Amniotic epithelial cell (primary cell): ENCODE results near the gene RAB3GAP1.
A peak's percentile ranks its signal among the peaks of the same experiment; 100 is the strongest.
"Not testable (repeated sequence)": the region's sequence is repeated elsewhere in the genome, so short reads cannot be mapped to it uniquely, and the experiment has no call there.

Experiments
- DNase-seq: peaks from one replicate; pipeline ENCODE4 v3.0.0-alpha.2; 2010; ENCODE audit warnings: low read depth

The RAB3GAP1 gene

DNA sequence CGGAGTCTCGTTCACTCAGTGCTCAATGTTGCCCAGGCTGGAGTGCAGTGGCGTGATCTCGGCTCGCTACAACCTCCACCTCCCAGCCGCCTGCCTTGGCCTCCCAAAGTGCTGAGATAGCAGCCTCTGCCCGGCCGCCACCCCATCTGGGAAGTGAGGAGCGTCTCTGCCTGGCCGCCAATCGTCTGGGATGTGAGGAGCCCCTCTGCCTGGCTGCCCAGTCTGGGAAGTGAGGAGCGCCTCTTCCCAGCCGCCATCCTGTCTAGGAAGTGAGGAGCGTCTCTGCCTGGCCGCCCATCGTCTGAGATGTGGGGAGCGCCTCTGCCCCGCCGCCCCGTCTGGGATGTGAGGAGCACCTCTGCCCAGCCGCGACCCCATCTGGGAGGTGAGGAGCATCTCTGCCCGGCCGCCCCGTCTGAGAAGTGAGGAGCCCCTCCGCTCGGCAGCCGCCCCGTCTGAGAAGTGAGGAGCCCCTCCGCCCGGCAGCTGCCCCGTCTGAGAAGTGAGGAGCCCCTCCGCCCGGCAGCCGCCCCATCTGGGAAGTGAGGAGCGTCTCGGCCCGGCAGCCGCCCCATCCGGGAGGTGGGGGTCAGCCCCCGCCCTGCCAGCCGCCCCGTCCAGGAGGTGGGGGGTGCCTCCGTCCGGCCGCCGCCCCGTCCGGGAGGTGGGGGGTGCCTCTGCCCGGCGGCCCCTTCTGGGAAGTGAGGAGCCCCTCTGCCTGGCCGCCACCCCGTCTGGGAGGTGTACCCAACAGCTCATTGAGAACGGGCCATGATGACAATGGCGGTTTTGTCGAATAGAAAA, 53.6 kb downstream of the RAB3GAP1 start:
- DNase-seq: not testable (repeated sequence)

DNA sequence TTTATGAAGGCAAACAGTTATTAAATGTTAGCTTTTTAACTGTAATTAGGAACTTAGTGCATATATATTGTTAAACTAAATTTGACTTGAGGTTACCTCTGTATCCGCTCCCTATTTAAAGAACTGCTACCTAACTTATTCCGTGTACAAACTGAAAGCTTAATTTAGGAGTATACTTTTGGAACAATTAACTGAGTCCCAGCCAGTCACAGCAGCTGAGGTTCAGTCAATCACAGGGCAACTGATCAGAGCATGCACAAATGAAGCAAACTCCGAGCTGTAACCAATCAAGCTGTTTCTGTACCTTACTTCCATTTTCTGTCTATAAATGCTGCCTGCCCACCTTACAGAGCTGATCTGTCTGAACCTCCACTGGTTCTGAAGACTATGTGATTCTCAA, 61.2 kb downstream of the RAB3GAP1 start:
- no peak for DNase-seq

- no peak for DNase-seq
Measured at GRCh38 chr2:135119582-135119981, 67.5 kb downstream of the RAB3GAP1 start.

DNA sequence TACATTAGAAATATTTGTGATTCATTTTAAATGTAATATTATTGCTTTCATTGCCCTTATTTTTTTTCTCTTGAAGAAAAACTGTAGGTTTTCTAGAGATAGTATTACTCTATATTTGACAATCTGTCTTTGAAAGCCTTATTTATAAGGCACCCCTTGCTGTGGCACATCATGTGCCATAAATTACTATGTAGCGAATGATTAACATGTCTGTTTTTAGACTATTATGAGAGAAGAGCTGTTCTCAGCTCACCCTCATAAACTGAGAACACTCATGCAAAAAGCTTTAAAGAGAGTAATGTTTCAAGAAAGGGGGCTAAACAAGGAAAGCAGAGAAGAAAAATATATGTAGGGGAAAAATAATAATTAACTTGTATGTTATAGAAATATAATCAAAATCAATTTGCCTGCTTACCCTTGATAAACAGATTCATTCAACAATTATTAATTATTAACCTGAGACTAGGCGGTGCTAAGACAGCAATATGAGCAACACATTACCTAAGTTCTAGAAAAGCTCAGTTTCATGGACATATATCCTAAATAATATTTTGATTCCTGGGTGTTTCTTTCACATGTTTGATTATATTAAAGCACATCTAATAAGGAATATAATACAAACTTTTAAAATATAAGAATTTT, 69.0 kb downstream of the RAB3GAP1 start:
- DNase-seq: no peak

- DNase-seq: not testable (repeated sequence)
Measured at GRCh38 chr2:135121658-135122039, 69.6 kb downstream of the RAB3GAP1 start.

- DNase-seq: peak; percentile 41
Measured at GRCh38 chr2:135124924-135125886, 73.1 kb downstream of the RAB3GAP1 start.

DNA sequence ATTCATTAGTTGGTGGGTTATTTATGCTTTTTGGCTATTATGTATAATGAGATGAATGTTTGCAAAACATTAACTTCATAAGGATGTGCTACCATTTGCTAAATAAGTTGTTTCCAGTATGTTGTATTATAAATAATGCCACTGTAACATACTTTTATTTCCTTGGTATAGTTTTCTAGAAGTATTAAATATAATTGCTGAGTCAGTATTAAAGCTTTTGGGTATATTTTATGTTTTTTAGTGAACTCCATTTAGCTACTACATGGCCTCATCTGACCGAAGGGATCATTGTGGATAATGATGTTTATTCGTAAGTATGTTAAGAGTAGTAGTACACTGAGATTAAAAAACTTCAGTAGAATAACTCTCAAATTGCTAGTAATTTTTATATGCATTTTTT, 73.8 kb downstream of the RAB3GAP1 start:
- no peak for DNase-seq

- DNase-seq: peak; percentile 9
Measured at GRCh38 chr2:135130751-135131150, 78.7 kb downstream of the RAB3GAP1 start.

GRCh38 chr2:135132314-135132713, 80.2 kb downstream of the RAB3GAP1 start:
- DNase-seq: peak; percentile 78

- DNase-seq: no peak
Measured at GRCh38 chr2:135140606-135141005, 88.5 kb downstream of the RAB3GAP1 start.

DNA sequence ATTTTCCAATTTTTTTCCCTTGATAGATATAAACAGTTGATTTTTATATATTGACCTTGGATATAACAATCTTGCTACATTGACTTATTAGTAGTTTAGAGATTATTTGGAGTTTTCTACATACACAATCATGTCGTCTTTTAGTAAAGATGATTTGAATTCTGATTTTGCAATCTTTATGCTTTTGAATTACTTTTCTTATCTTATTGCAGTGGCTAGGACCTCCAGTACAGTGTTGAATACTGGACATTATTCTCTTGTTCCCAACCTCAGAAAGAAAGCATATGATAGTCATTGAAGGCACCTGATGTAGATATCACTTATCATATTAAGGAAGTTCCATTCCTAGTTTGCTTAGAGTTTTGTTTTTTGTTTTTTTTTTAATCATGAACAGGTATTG, 90.2 kb downstream of the RAB3GAP1 start:
- no peak for DNase-seq

GRCh38 chr2:135144343-135144742, 92.3 kb downstream of the RAB3GAP1 start:
- peak; percentile 39 for DNase-seq

GRCh38 chr2:135149251-135149650, 97.2 kb downstream of the RAB3GAP1 start:
- peak; percentile 79 for DNase-seq

GRCh38 chr2:135150725-135151124, 98.6 kb downstream of the RAB3GAP1 start:
- peak; percentile 50 for DNase-seq

DNA sequence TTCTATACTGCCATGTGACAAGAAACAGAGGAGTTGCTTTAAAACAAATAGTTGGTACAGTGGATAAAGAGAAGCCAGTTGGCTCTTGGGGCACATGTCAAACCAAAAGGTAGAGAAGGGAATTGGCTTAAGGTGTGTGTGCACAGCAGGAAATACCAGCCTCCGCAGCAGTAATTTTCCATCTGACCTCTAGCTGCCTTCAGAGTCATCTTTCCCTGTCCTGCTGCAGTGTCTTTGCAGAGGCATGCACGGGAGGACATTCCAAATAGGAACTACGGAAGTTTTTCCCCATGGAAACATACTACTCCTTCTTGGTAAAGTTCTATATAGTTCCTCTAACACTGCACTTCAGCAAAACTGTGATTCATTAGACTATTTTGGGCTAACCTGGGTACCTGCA, 99.5 kb downstream of the RAB3GAP1 start:
- no peak for DNase-seq

- DNase-seq: peak; percentile 34
Measured at GRCh38 chr2:135152361-135152760, 100.3 kb downstream of the RAB3GAP1 start.

DNA sequence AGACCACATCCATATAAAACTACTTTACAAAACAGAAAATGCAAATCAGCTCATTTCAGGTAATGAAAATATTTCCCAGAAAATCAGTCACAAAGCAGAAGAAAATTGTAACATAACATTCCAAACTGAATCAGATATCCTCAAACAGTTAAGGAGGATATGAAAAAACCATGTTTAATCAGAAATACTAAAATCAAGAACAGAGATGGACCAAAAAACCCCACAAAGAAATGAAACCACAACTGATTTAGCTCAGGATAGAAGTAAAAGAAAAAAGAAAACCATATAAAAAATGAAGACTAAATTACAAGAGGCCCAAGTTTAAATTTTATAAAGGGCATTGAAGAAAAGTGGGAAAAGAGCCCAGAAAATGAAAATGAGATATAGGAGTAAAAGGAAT, 102.9 kb downstream of the RAB3GAP1 start:
- DNase-seq: no peak

- DNase-seq: no peak
Measured at GRCh38 chr2:135157856-135158255, 105.8 kb downstream of the RAB3GAP1 start.

DNA sequence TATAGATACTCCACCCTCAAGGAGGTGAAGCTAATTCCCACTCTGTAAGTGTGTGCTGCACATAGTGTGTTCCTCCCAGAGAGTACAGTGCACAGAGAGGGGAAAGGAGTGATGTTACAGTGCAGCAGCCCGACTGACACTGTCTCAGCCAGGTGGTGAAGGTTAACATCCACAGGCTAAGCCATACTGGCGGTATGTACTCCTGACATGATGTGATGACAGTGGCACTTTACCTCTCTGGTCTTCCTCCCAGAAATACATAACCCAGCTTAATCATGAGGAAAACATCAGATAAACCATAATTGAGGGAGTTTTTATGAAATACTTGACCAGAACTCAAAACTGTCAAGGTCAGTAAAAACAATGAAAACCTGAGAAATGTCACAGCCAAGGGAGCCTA, 107.1 kb downstream of the RAB3GAP1 start:
- DNase-seq: no peak

DNA sequence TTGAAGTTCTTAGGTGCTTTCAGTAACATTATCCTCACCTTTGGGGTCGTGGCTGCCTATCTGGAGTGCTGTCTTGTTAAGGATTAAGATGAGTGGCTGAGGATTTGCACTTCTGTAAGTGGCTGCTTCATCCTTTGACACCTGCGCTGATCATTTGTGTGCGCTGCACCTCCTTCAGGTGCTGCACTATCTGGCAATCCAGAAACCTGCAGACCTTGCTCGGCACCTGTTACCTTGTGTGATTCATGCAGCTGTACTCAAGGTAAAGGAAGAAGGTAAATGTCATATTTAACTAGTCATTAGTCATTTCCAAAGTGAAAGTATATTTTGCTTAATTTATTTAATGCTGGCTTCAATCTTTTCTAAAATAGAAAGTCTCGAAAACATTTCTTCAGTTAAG, 110.3 kb downstream of the RAB3GAP1 start:
- DNase-seq: no peak

GRCh38 chr2:135162786-135163185, 110.7 kb downstream of the RAB3GAP1 start:
- DNase-seq: no peak

- DNase-seq: no peak
Measured at GRCh38 chr2:135163306-135163705, 111.2 kb downstream of the RAB3GAP1 start.
